ENCODE data around the gene FLT3LG.

- TF ChIP-seq POLR2AphosphoS5 (IDR thresholded peaks at IDR 0.05) (no peak), CTCF (IDR thresholded peaks at IDR 0.05) (no peak), POLR2A (IDR thresholded peaks at IDR 0.05) (no peak)
These were observed 38.3 kb upstream of the FLT3LG start for GRCh38 chr19:49435670-49436069.

All from transverse colon (tissue), 4 donors.